RWPE2 (cell line): ENCODE results near the gene SPATA24.
A peak's percentile ranks its signal among the peaks of the same experiment; 100 is the strongest.

Source experiments
- ATAC-seq: fragments of 200-7000 bp; cut with Tn5 transposase; 3 replicates; pipeline ENCODE4 v1.9.1; 2021; ENCODE audit warnings: low read depth
- DNase-seq: peaks from one replicate; pipeline ENCODE4 v3.0.0-alpha.2; 2020; ENCODE audit warnings: low spot score
- H3K27ac ChIP-seq: fragments of 450-650 bp; 2 replicates; pipeline ENCODE4 v1.5.1; 2017; ENCODE audit warnings: mild to moderate bottlenecking; ENCODE audit not compliant: poor library complexity, severe bottlenecking
- H3K27me3 ChIP-seq: fragments of 250-450 bp; sonication (Bioruptor Pico); 2 replicates; pipeline ENCODE4 v1.5.1; 2021; ENCODE audit warnings: mild to moderate bottlenecking, moderate library complexity; ENCODE audit not compliant: insufficient read depth, poor library complexity, severe bottlenecking
- H3K36me3 ChIP-seq: fragments of 250-450 bp; sonication (Bioruptor Pico); 2 replicates; pipeline ENCODE4 v1.5.1; 2020; ENCODE audit warnings: low read depth, mild to moderate bottlenecking, moderate library complexity
- H3K4me1 ChIP-seq: fragments of 250-450 bp; sonication (Bioruptor Pico); 2 replicates; pipeline ENCODE4 v1.5.1; 2021; ENCODE audit warnings: mild to moderate bottlenecking, moderate library complexity; ENCODE audit not compliant: insufficient read depth, poor library complexity, severe bottlenecking
- H3K4me3 ChIP-seq: fragments of 250-450 bp; sonication (Bioruptor Pico); 2 replicates; pipeline ENCODE4 v1.5.1; 2021; ENCODE audit warnings: mild to moderate bottlenecking, moderate library complexity; ENCODE audit not compliant: severe bottlenecking
- H3K9me3 ChIP-seq: fragments of 250-450 bp; sonication (Bioruptor Pico); 2 replicates; pipeline ENCODE4 v1.5.1; 2021; ENCODE audit warnings: mild to moderate bottlenecking, moderate library complexity; ENCODE audit not compliant: severe bottlenecking
- CTCF ChIP-seq: fragments of 450-650 bp; IDR thresholded peaks from one replicate; pipeline ENCODE4 v1.5.1; 2017; ENCODE audit warnings: mild to moderate bottlenecking, moderate library complexity; ENCODE audit not compliant: poor library complexity, severe bottlenecking

The SPATA24 gene

GRCh38 chr5:139401546-139401945 lies 2.3 kb downstream of the SPATA24 start:
- Histone ChIP-seq H3K27ac (no peak overlapping the region), H3K4me3 (no peak overlapping the region), H3K9me3 (no peaks in the 10 kb centered on the region), H3K36me3 (no peaks in the 10 kb centered on the region), H3K4me1 (peaks cover 10% of the 10 kb centered on the region), H3K27me3 (no peaks in the 10 kb centered on the region)
- no peak for ATAC-seq
- no peak for DNase-seq
- TF ChIP-seq CTCF, result no peak

GRCh38 chr5:139399501-139400121 lies 4.3 kb downstream of the SPATA24 start:
- Histone ChIP-seq H3K27me3 (no peaks in the 10 kb centered on the region), H3K27ac (no peak overlapping the region), H3K4me1 (peaks cover 10% of the 10 kb centered on the region), H3K36me3 (no peaks in the 10 kb centered on the region), H3K4me3 (no peak overlapping the region), H3K9me3 (no peaks in the 10 kb centered on the region)
- TF ChIP-seq CTCF, result no peak
- ATAC-seq (no peak), DNase-seq (no peak)

- no peak for ATAC-seq
- H3K27ac ChIP-seq, result no peak overlapping the region
- no peak for TF ChIP-seq CTCF
- no peak for DNase-seq
- no peaks in the 10 kb centered on the region for H3K36me3 ChIP-seq
- H3K4me3 ChIP-seq, result no peak overlapping the region
- H3K4me1 ChIP-seq, result peaks cover under 1% of the 10 kb centered on the region
- H3K9me3 ChIP-seq, result no peaks in the 10 kb centered on the region
- H3K27me3 ChIP-seq, result no peaks in the 10 kb centered on the region
Measured at GRCh38 chr5:139397921-139398320, 6.0 kb downstream of the SPATA24 start.

- no peaks in the 10 kb centered on the region for H3K36me3 ChIP-seq
- no peaks in the 10 kb centered on the region for H3K9me3 ChIP-seq
- ATAC-seq, result no peak
- DNase-seq, result no peak
- H3K4me3 ChIP-seq, result no peak overlapping the region
- TF ChIP-seq CTCF, result no peak
- no peaks in the 10 kb centered on the region for H3K27me3 ChIP-seq
- no peak overlapping the region for H3K27ac ChIP-seq
- H3K4me1 ChIP-seq, result peaks cover 4% of the 10 kb centered on the region
Measured at GRCh38 chr5:139396691-139397090, 7.2 kb downstream of the SPATA24 start.

GRCh38 chr5:139395844-139396640 lies 7.8 kb downstream of the SPATA24 start:
- 0 out of 3 replicates have a peak, but pooled peaks have one; percentile 13 for ATAC-seq
- no peaks in the 10 kb centered on the region for H3K36me3 ChIP-seq
- DNase-seq, result no peak
- no peaks in the 10 kb centered on the region for H3K9me3 ChIP-seq
- peaks cover 10% of the 10 kb centered on the region for H3K4me1 ChIP-seq
- no peak overlapping the region for H3K4me3 ChIP-seq
- H3K27me3 ChIP-seq, result no peaks in the 10 kb centered on the region
- H3K27ac ChIP-seq, result no peak overlapping the region
- TF ChIP-seq CTCF, result no peak
